ENCODE results near the gene IRF5.

IRF5 gene

GRCh38 chr7:128985660-128986059 is 47.9 kb downstream of the IRF5 start:
- TF ChIP-seq, protein P1, sequence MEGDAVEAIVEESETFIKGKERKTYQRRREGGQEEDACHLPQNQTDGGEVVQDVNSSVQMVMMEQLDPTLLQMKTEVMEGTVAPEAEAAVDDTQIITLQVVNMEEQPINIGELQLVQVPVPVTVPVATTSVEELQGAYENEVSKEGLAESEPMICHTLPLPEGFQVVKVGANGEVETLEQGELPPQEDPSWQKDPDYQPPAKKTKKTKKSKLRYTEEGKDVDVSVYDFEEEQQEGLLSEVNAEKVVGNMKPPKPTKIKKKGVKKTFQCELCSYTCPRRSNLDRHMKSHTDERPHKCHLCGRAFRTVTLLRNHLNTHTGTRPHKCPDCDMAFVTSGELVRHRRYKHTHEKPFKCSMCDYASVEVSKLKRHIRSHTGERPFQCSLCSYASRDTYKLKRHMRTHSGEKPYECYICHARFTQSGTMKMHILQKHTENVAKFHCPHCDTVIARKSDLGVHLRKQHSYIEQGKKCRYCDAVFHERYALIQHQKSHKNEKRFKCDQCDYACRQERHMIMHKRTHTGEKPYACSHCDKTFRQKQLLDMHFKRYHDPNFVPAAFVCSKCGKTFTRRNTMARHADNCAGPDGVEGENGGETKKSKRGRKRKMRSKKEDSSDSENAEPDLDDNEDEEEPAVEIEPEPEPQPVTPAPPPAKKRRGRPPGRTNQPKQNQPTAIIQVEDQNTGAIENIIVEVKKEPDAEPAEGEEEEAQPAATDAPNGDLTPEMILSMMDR (conservative IDR thresholded peaks at IDR 0.05; ENCODE audit: low read depth, low read length) = no peak
- H3K36me3 ChIP-seq (ENCODE audit: insufficient read depth) = peaks cover 6% of the 10 kb centered on the region; the same call in 1 of the 2 replicates
- H3K4me1 ChIP-seq (ENCODE audit: low read depth, poor library complexity, severe bottlenecking) = no peaks in the 10 kb centered on the region
- H3K27ac ChIP-seq = no peak overlapping the region
- no peaks in the 10 kb centered on the region for H3K79me2 ChIP-seq (ENCODE audit: insufficient read depth, low read depth)
- no peaks in the 10 kb centered on the region for H4K20me1 ChIP-seq (ENCODE audit: insufficient read depth)
- no peak overlapping the region for H3K4me2 ChIP-seq
- no peak overlapping the region for H2AFZ ChIP-seq (ENCODE audit: low read depth)
- H3K9ac ChIP-seq = no peak overlapping the region
- no peak overlapping the region for H3K4me3 ChIP-seq (IDR thresholded peaks at IDR 0.05; ENCODE audit: insufficient read depth, low read depth, low read length)
- H3K27me3 ChIP-seq (ENCODE audit: insufficient read depth, low read depth) = no peaks in the 10 kb centered on the region

DNA sequence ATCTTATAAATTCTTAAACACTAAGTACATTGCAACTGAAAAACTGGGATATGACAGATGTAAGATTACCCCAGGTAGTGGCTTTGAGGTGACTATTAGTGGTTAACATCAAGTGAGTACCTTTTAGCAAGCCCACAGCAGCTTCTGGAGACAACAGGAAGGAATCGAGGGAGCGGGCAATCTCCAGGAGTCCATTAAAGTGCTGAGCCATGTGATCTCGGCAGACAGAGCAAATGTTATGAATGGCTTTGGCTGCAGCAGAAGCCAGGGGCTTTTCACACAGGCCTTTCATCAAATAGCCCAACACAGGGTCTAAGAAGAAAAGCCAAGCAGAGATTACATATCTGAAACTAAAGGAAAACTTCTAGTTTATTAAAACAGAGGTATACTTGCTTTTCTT is 48.9 kb downstream of the IRF5 start:
- Histone ChIP-seq H3K4me2 (no peak overlapping the region), H3K79me2 (ENCODE audit: insufficient read depth, low read depth) (no peaks in the 10 kb centered on the region), H3K36me3 (ENCODE audit: insufficient read depth) (peaks cover 6% of the 10 kb centered on the region; the same call in 1 of the 2 replicates), H3K9ac (no peak overlapping the region), H4K20me1 (ENCODE audit: insufficient read depth) (no peaks in the 10 kb centered on the region), H3K27me3 (ENCODE audit: insufficient read depth, low read depth) (no peaks in the 10 kb centered on the region), H3K4me3 (IDR thresholded peaks at IDR 0.05; ENCODE audit: insufficient read depth, low read depth, low read length) (no peak overlapping the region), H3K4me1 (ENCODE audit: low read depth, poor library complexity, severe bottlenecking) (no peaks in the 10 kb centered on the region), H2AFZ (ENCODE audit: low read depth) (no peak overlapping the region), H3K27ac (no peak overlapping the region)
- TF ChIP-seq, protein P1 (conservative IDR thresholded peaks at IDR 0.05; ENCODE audit: low read depth, low read length) = no peak

- H4K20me1 ChIP-seq (ENCODE audit: insufficient read depth) = no peaks in the 10 kb centered on the region
- H2AFZ ChIP-seq (ENCODE audit: low read depth) = no peak overlapping the region
- TF ChIP-seq, protein P1 (conservative IDR thresholded peaks at IDR 0.05; ENCODE audit: low read depth, low read length) = no peak
- no peak overlapping the region for H3K4me2 ChIP-seq
- no peak overlapping the region for H3K27ac ChIP-seq
- no peaks in the 10 kb centered on the region for H3K27me3 ChIP-seq (ENCODE audit: insufficient read depth, low read depth)
- H3K36me3 ChIP-seq (ENCODE audit: insufficient read depth) = peaks cover 6% of the 10 kb centered on the region; the same call in 1 of the 2 replicates
- no peaks in the 10 kb centered on the region for H3K79me2 ChIP-seq (ENCODE audit: insufficient read depth, low read depth)
- H3K9ac ChIP-seq = no peak overlapping the region
- no peak overlapping the region for H3K4me3 ChIP-seq (IDR thresholded peaks at IDR 0.05; ENCODE audit: insufficient read depth, low read depth, low read length)
- H3K4me1 ChIP-seq (ENCODE audit: low read depth, poor library complexity, severe bottlenecking) = no peaks in the 10 kb centered on the region
Measured at GRCh38 chr7:128988372-128988771, 50.6 kb downstream of the IRF5 start.

DNA sequence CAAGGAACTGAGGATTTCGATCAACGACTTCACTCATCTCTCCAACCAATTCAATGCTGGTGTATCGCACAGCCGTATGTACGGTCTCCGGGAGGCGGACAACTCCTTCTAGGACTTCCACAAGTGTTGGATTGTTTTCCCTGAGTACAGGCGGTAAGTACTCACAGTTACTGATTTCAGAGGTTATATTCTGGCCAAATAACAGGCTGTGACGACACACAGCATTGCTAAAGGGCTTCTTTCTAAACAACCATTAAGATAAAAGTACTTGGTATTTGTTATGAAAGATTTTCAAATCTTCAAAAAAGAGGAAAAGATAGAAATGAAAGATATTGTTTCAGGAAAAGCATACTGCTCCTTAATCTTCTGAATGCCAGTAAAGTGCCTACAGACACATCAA is 52.2 kb downstream of the IRF5 start:
- H3K27ac ChIP-seq = no peak overlapping the region
- no peaks in the 10 kb centered on the region for H3K79me2 ChIP-seq (ENCODE audit: insufficient read depth, low read depth)
- no peak overlapping the region for H3K4me3 ChIP-seq (IDR thresholded peaks at IDR 0.05; ENCODE audit: insufficient read depth, low read depth, low read length)
- H3K4me1 ChIP-seq (ENCODE audit: low read depth, poor library complexity, severe bottlenecking) = no peaks in the 10 kb centered on the region
- H2AFZ ChIP-seq (ENCODE audit: low read depth) = no peak overlapping the region
- no peaks in the 10 kb centered on the region for H4K20me1 ChIP-seq (ENCODE audit: insufficient read depth)
- no peaks in the 10 kb centered on the region; the same call in 1 of the 2 replicates for H3K36me3 ChIP-seq (ENCODE audit: insufficient read depth)
- H3K27me3 ChIP-seq (ENCODE audit: insufficient read depth, low read depth) = no peaks in the 10 kb centered on the region
- H3K9ac ChIP-seq = no peak overlapping the region
- H3K4me2 ChIP-seq = no peak overlapping the region
- TF ChIP-seq, protein P1 (conservative IDR thresholded peaks at IDR 0.05; ENCODE audit: low read depth, low read length) = no peak

Data from KMS-11 (cell line).